GM12891 (cell line): ENCODE measurements around the gene CDV3.
"Not testable (repeated sequence)": the region's sequence is repeated elsewhere in the genome, so short reads cannot be mapped to it uniquely, and the experiment has no call there.

Experiments used
- DNase-seq: peaks from one replicate; pipeline ENCODE4 v3.0.0; 2011; ENCODE audit warnings: low spot score; ENCODE audit not compliant: insufficient read length
- FAIRE-seq: peaks from 2 replicates; lab custom pipeline; 2011; peaks lifted over from hg19 to GRCh38; lab: Jason Lieb, UNC
- PAX5 ChIP-seq: IDR thresholded peaks from 2 replicates; pipeline ENCODE4 v1.6.1; 2011; ENCODE audit warnings: low read length, moderate library complexity, mild to moderate bottlenecking; ENCODE audit not compliant: insufficient read depth, severe bottlenecking
- POLR2A ChIP-seq: IDR thresholded peaks from 2 replicates; pipeline ENCODE4 v1.6.1; 2011; ENCODE audit warnings: low read depth, low read length, control low read depth
- POLR2AphosphoS5 ChIP-seq: IDR thresholded peaks from 2 replicates; pipeline ENCODE4 v1.6.1; 2011; ENCODE audit warnings: low read depth, low read length, control low read depth
- POU2F2 ChIP-seq: IDR thresholded peaks from 2 replicates; pipeline ENCODE4 v1.6.1; 2011; ENCODE audit warnings: low read depth, mild to moderate bottlenecking, control low read depth, low read length, moderate library complexity
- SPI1 ChIP-seq: IDR thresholded peaks from 2 replicates; pipeline ENCODE4 v1.6.1; 2011; ENCODE audit warnings: low read depth, low read length, control low read depth
- TAF1 ChIP-seq: IDR thresholded peaks from 2 replicates; pipeline ENCODE4 v1.6.1; 2011; ENCODE audit warnings: low read depth, low read length, control low read depth

CDV3 gene

GRCh38 chr3:133540896-133541674, 32.4 kb upstream of the CDV3 start:
- TF ChIP-seq TAF1 (no peak), POLR2A (no peak), POU2F2 (no peak), PAX5 (no peak), SPI1 (no peak), POLR2AphosphoS5 (no peak)
- FAIRE-seq = peak; percentile 87
- DNase-seq = peak; percentile 19

- no peak for FAIRE-seq
- DNase-seq = no peak
- no peak for TF ChIP-seq TAF1
- TF ChIP-seq PAX5 = no peak
- no peak for TF ChIP-seq POLR2AphosphoS5
- TF ChIP-seq SPI1 = no peak
- no peak for TF ChIP-seq POLR2A
- TF ChIP-seq POU2F2 = no peak
These were observed 30.6 kb upstream of the CDV3 start for GRCh38 chr3:133542871-133543270.

- not testable (repeated sequence) for FAIRE-seq, DNase-seq
These were observed 28.5 kb upstream of the CDV3 start for GRCh38 chr3:133544983-133545382.

- DNase-seq (no peak), FAIRE-seq (no peak)
- TF ChIP-seq POU2F2 (no peak), TAF1 (no peak)
These were observed 25.9 kb upstream of the CDV3 start for GRCh38 chr3:133547432-133548041.

GRCh38 chr3:133548090-133548489, 25.4 kb upstream of the CDV3 start:
- no peak for FAIRE-seq
- DNase-seq = no peak
- TF ChIP-seq POLR2A (no peak), PAX5 (no peak), TAF1 (no peak), POU2F2 (no peak), SPI1 (no peak), POLR2AphosphoS5 (no peak)

- DNase-seq = no peak
- TF ChIP-seq TAF1 (no peak), PAX5 (no peak), SPI1 (no peak), POLR2A (no peak), POLR2AphosphoS5 (no peak), POU2F2 (no peak)
- FAIRE-seq = no peak
These were observed 23.9 kb upstream of the CDV3 start for GRCh38 chr3:133549565-133549964.

- DNase-seq, FAIRE-seq: not testable (repeated sequence)
These were observed 21.9 kb upstream of the CDV3 start for GRCh38 chr3:133551589-133551988.

GRCh38 chr3:133561679-133562078, 11.8 kb upstream of the CDV3 start:
- DNase-seq = no peak
- TF ChIP-seq SPI1 (no peak), POLR2AphosphoS5 (no peak), TAF1 (no peak), POU2F2 (no peak), PAX5 (no peak), POLR2A (no peak)
- no peak for FAIRE-seq

- TF ChIP-seq POU2F2 (no peak), POLR2A (no peak), PAX5 (no peak), POLR2AphosphoS5 (no peak), SPI1 (no peak), TAF1 (no peak)
- FAIRE-seq (peak; percentile 67), DNase-seq (no peak)
These were observed 11.1 kb upstream of the CDV3 start for GRCh38 chr3:133562376-133562775.

- TF ChIP-seq TAF1 = no peak
- no peak for TF ChIP-seq SPI1
- no peak for TF ChIP-seq PAX5
- no peak for TF ChIP-seq POLR2A
- TF ChIP-seq POU2F2 = no peak
- no peak for TF ChIP-seq POLR2AphosphoS5
- DNase-seq (no peak), FAIRE-seq (no peak)
These were observed 10.3 kb upstream of the CDV3 start for GRCh38 chr3:133563186-133563591.
